ENCODE data around the gene CLDN34.

CLDN34 gene

GRCh38 chrX:9966775-9967408 lies at the start of gene CLDN34:
TSS of gene CLDN34 (plus strand) at chrX:9967358. CDS start at chrX:9967358, 0 bp downstream.
- TF ChIP-seq CTCF (IDR thresholded peaks at IDR 0.05; ENCODE audit: low read depth, low read length, missing control alignments), result no peak
- no peak within 1 kb of the TSS for H3K4me3 ChIP-seq (ENCODE audit: low read depth, low read length)
- no peak for DNase-seq (ENCODE audit: low read depth)

- no peak overlapping the region for H3K4me3 ChIP-seq (ENCODE audit: low read depth, low read length)
- TF ChIP-seq CTCF (IDR thresholded peaks at IDR 0.05; ENCODE audit: low read depth, low read length, missing control alignments), result no peak
- DNase-seq (ENCODE audit: low read depth), result no peak
Measured at GRCh38 chrX:9917861-9918260, 49.3 kb upstream of the CLDN34 start.

- H3K4me3 ChIP-seq (ENCODE audit: low read depth, low read length), result no peak overlapping the region
- TF ChIP-seq CTCF (IDR thresholded peaks at IDR 0.05; ENCODE audit: low read depth, low read length, missing control alignments), result no peak
- DNase-seq (ENCODE audit: low read depth), result no peak
Measured at GRCh38 chrX:9919632-9920172, 47.5 kb upstream of the CLDN34 start.

GRCh38 chrX:9921407-9921806 lies 45.8 kb upstream of the CLDN34 start:
- no peak for DNase-seq (ENCODE audit: low read depth)
- no peak overlapping the region for H3K4me3 ChIP-seq (ENCODE audit: low read depth, low read length)
- no peak for TF ChIP-seq CTCF (IDR thresholded peaks at IDR 0.05; ENCODE audit: low read depth, low read length, missing control alignments)

- no peak overlapping the region for H3K4me3 ChIP-seq (ENCODE audit: low read depth, low read length)
- TF ChIP-seq CTCF (IDR thresholded peaks at IDR 0.05; ENCODE audit: low read depth, low read length, missing control alignments), result no peak
- DNase-seq (ENCODE audit: low read depth), result no peak
Measured at GRCh38 chrX:9923357-9923756, 43.8 kb upstream of the CLDN34 start.

GRCh38 chrX:9926002-9926401 lies 41.2 kb upstream of the CLDN34 start:
- no peak for DNase-seq (ENCODE audit: low read depth)
- H3K4me3 ChIP-seq (ENCODE audit: low read depth, low read length), result no peak overlapping the region
- no peak for TF ChIP-seq CTCF (IDR thresholded peaks at IDR 0.05; ENCODE audit: low read depth, low read length, missing control alignments)

Measured in GM12864 (cell line).